Fibroblast of skin of back (primary cell): Measurements from ENCODE around the gene EEF2. TPM values are rescaled to one million over a fixed set of nuclear protein-coding genes. Genes with fewer than 3 reads are reported as not detected.
A peak's percentile ranks its signal among the peaks of the same experiment; 100 is the strongest.

Experiments used
- DNase-seq: peaks from one replicate; pipeline ENCODE4 v3.0.0-alpha.2; 2013
- polyA plus RNA-seq, 2 experiments: library from polyadenylated mRNA; unstranded; fragments of 120-200 nt; gene quantifications; one replicate each; pipeline ENCODE4 v1.2.1, GENCODE V29; 2013; ENCODE audit not compliant: insufficient read length in 2 of 2

Gene EEF2
- 1,816 TPM for polyA plus RNA-seq (2013, experiment 1 of 2; ENCODE audit: insufficient read length)
- polyA plus RNA-seq (2013, experiment 2 of 2; ENCODE audit: insufficient read length), result 2,564 TPM

DNA sequence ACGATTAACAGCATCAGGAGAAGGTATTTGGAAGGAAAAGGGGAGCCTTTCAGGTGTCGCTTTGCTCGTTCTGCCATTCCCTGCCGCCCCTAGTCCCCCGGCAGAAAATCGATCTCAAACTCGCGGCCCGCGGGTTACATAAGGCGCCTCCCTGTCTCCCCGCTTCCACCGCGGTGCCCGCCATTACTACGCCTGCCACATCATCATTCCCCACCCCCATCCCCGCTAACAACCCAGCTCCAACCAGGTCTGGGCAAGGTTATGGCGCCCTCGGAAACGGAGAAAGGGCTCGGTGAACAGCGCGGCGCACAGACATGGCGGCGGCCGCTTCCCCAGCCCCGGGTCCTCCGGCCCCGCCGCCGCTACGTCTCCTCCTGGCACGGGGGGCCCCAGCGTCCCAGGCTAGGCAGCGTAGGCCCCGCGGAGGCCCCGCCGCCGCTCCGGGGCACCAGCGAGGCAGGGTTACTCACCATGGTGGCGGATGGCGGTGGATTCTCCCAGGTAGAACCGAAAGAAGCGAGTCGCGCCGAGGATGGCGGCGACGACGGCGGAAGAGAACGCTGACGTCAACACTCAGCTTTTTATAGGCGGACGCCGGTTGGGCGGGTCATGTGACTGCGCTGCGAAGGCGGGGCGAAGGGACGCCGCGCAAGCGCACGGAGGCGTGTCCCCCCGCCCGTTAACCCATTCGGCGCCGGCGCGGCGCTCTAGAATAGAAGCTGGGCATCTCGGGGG lies at the start of gene EEF2:
EEF2 (minus strand) TSS at position 556 of the 735 bp plus-strand sequence; CDS start at position 473, 83 bp downstream.
- peak; percentile 84 for DNase-seq

DNA sequence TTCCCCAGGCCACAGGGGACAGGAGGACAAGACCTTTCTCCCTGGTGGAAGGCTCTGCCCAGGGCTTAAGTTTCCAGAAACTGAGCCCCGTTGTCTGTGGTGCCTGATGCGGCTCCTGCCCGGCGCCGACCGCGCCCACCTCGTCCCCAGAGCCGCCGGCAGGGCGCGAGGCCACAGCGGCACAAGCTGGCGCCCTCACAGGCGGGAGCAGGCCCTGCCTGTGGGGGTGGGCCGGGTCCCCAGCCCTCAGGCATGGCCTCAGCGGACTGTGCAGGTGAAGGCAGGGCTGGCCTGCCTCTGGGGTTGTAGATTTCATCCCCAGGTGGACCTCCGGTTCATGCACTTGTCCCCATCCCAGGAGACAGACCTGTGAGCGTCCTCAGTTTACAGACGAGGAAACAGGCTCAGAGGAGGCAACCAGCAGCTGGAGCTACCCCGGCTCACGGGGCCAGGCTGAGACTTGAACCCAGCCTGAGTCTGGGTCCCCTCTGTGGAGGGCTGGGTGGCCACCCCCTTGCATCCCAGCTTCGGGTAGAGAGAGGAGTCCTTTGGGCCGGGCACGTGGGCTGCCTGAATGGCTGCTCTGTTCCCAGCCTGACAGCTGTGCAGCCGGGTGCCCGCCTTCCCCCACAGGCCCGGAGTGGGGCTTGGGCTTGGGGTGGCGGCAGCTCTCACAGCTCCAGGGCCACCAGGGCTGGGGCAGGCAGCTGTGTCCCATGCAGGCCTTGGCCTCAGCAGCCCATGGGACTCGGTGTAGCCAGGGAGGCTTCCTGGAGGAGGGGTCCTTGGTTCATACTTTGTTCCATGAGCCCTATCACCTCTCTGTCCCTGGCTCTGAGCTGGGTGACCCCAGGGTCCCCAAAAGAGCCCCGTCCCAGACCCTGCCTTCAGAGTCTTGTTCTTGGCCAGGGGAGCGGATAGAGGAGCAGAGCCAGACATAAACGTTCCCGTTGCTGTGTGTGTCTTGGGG lies 49.1 kb upstream of the EEF2 start:
- DNase-seq, result no peak

DNA sequence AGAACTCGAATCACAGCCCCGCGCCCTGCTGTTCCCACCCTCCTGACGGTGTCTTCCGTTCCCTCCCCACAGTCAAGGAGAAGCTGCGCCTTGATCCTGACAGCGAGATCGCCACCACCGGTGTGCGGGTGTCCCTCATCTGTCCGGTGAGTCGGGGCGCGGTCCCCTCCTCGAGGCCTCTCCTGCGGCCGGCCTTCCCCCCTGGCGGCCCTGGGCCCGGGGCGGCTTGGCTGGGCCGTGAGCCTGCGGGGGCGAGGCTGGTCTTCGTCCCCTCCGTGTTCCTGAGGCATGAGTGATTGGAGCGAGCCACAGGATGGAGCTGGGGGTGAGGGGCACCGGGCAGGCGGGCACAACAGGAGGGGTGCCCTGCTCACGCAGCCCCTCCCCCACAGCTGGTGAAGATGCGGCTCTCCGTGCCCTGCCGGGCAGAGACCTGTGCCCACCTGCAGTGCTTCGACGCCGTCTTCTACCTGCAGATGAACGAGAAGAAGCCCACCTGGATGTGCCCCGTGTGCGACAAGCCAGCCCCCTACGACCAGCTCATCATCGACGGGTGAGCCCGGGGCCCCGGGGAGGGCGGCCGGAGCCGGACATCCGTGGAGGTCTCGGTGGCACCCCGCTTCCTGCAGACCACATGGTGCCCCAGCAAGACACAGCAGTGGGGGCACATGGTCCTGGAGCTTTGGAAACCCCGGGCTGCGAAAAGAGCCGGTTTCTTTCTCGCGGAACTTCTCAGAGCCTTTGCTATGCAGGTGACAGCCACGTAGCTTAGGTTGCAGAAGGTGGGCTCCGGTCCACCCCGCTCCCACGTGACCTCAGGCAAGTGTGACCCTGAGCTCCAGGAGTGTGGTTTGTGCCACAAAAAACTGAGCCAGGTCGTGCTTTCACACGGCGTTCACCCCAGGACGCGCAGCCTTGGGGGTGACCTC lies 48.0 kb upstream of the EEF2 start:
- no peak for DNase-seq

DNA sequence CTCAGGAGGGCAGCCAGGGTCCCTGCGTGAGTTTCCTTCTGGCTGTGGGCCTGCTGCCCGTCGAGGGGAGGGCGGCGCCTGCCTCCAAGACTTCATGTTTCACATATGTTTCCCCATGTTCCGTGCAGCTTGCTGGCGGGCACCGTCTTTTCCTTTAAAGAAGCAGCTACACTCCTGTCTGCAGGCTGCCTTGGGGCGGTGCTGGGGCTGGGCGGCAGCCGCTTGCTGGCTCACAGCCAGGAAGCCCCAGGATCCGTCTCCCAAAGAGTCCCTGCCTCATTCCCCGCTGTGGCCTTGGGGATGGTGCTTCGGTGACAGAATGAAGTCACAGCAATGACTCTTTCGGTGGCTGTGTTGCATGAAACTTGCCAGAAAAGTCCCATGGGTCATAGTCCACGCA lies 47.2 kb upstream of the EEF2 start:
- DNase-seq, result peak; percentile 20

DNA sequence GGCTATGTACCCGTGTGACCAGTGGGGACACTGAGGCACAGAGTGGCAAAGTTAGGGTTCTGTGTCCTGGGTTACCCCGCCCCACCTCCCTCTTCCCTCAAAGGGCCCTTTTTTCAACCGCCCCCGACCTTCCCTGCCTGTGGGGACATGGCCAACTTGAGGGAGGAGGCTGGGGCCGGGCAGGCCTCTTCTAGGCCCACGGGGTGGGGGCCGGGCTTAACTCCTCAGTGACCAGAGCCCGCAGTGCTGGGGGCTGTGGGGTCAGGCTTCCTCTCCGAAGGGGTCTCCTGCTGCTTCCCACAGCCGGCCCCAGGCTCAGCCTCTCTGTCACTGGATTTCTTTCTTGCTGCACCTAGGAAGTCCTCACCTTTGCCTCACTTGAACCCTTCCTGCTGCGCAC lies 46.2 kb upstream of the EEF2 start:
- DNase-seq, result no peak

DNA sequence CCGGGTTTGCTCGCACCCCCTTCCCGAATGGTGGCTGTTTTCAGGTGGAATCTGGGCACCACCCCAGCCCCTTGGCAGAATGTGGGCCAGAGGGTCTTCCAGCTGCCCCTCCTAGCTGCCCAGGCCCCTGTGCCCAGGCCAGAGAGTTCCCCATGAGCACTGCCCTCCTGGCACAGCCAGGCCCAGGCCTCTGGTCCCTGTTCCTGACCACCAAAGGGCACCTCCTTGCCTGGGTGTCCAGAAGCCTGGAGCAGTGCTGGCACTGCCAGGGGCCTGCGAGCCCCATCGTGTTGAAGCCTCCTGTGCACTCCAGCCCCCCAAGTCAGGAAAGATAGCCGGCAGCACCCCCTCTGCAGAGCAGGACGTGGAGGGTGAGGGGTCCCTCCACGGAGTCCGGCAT lies 45.7 kb upstream of the EEF2 start:
- no peak for DNase-seq

DNA sequence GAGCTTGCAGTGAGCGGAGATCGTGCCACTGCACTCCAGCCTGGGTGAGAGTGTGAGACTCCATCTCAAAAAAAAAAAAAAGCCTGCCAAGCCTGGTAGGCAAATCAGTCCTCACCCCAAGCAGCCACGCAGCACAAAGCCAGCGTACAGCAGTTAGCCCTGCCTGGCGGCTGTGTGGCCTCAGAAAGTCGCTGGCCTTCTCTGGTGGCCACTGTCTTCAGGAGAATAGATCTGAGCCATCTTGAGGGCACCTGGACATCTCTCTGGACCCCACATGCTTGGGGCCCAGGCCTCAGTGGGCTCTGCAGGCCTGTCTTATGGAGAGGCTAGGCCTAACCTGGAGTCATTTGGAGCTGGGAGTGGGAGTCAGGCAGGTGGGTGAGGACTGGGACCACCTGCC lies 45.3 kb upstream of the EEF2 start:
- DNase-seq, result no peak

DNA sequence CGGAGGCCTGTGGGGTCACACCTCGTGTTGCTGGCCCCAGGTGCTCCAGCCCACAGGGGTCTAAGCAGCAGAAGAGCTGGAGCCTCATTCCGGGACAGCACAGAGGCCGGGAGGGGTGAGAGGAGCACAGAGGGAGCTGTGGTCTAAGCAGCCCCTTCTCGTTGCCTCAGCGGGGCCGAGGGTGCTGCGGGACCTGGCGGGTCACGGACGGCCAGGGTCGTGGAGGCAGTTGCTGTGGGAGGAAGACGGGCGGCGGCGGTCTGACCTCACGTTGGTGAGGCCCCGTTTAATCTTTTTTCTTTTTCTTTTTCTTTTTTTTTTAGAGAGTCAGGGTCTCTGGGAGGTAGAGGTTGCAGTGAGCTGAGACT lies 44.0 kb upstream of the EEF2 start:
- no peak for DNase-seq

DNA sequence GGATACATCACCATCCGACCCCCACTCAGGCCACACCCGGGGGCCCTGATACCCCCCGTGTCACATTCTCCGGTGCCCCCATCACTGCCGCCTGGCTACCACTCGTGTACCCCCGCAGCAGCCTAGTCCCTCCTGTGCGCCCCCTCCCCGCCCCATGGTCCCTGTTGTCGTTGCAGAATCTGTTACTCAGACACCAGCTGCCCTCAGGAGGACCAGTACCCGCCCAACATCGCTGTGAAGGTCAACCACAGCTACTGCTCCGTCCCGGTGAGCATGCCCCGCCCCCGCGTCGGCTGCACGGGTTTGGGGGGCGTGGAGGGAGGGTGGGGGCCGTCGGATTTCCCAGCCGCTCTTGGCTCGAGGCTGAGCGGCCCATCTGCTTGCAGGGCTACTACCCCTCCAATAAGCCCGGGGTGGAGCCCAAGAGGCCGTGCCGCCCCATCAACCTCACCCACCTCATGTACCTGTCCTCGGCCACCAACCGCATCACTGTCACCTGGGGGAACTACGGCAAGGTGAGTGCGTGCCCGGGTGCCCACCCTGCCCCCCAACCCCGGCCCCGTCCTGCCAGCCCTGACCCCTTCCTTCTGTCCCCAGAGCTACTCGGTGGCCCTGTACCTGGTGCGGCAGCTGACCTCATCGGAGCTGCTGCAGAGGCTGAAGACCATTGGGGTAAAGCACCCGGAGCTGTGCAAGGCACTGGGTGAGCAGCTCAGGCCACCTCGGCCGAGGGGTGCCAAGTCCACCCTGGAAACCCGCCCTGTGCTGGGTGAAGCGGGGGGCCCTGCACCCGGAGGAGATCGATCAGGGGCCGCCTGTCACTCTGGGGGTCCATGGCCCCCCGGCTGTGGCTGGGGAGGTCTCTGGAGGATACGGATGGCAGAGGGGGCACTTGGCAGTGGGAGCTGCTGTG lies 43.3 kb upstream of the EEF2 start:
- no peak for DNase-seq

DNA sequence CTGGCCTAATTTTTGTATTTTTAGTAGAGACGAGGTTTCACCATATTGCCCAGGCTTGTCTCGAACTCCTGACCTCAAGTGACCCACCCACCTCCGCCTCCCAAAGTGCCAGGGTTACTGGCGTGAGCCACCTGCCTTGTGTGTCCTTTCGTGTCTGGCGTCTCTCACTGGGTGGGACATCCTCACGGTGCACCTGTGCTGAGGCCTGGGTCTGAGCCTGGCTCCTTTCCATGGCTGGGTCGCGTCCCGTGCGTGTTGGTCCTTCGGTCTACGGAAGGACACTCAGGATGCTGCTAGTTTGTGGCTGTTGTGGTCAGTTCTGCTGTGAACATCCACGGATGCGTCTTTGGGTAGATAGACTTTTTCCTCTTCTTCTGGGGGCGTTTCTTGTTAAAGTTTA lies 41.9 kb upstream of the EEF2 start:
- no peak for DNase-seq

DNA sequence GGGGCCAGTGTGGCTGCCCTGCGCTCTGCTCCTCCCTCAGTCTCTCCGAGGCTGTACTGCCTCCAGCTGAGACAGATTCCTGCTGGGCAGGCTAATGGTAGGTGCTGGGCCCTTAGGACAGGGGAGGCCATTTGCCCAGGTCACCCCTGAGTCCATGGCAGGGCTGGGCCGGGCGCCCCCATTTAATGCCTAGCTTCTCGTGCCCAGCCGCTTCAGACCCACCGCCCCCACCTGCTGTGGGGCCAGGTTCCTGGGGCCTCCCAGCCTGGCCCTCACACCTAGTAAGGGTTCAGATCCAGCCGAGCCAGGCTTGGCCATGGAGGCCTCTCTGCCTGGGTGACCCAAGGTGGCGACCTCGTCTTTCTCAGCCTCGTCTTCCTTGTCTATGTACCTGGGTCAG lies 40.1 kb upstream of the EEF2 start:
- no peak for DNase-seq

DNA sequence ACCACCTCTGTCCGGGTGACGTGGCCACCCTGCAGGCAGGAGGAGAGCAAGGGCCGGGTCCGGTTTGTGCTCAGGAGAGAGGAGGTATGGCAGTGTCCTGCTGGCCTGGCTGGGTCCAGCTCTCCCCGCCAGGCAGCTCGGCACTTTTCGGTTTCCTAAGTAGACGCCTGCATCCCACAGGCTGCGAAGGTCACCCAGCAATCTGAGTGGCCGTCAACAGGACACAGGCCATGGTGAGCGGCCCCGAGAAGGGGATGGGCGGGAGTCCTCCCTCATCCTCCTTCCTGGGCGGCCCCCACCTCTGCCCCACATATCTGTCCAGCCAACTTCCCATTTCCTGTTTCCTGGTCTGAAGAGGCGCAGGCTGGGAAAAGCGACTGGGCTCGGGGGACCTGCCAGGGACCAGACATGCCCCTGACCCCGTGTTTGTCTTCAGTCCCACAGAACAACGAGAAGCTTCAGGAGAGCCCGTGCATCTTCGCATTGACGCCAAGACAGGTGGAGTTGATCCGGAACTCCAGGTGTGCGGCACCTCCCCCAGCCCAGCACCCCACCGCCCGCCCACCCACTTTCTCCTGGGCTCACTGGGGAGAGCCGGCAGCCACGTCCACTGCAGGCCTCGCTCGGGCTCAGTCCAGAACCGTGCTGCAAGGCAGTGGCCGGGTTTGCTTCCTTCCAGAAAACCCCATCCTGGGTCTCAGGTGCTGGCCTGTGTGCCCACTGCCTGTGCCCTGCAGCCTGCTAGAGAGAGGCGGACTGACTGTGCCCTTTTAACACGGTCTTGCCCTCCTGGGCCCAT lies 38.5 kb upstream of the EEF2 start:
- no peak for DNase-seq

DNA sequence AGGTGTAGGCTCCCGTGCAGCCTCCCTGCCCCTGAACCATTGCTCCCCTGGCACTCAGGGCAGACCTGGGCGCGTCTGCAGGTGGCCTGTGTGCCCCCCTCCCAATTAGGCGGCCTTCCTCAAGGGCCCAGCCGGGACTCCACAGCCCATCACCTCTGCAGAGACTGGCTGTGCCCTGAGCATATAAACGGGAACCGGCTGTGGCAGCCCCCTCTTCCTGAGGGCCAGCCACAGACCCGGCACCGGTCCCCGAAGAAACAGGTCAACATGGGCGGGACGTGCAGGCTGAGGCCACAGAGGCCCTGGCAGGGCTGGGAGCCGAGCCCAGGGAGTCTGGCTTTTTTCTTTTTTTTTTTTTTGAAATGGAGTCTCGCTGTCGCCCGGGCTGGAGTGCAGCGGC lies 34.3 kb upstream of the EEF2 start:
- DNase-seq, result no peak

DNA sequence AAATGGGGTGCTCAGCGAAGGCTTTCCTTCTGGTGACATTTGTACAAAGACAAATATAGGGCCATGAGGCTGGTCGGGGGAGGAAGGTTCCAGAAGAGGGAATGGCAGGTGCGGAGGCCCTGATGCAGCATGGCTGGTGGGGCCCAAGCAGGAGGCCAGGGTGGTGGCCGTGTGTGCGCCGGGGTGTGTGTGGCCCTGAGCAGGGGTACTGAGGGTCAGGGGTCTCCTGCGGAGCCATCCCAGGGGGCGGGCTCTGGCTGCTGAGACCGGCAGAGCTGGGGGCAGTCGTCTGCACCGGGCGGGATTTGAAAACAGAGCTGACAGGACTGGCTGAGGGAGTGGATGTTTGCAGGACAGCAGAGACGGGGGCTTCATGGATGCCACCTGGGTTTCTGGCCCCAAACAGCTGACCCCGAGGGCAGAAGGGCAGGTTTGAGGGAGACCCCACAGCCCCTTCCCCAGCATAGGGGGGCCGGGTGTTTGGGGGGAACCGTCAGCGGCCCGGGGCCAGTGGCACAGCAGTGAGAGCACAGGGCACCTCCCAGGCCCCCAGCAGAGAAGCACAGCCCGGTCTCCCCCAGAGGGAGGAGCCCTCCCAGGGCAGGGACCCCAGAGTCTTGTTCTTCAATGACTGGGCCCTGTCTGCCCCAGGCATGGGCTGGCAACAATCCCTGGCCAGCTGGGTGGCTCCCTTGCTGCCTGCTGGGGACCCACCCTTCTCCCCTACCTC lies 33.7 kb upstream of the EEF2 start:
- no peak for DNase-seq

DNA sequence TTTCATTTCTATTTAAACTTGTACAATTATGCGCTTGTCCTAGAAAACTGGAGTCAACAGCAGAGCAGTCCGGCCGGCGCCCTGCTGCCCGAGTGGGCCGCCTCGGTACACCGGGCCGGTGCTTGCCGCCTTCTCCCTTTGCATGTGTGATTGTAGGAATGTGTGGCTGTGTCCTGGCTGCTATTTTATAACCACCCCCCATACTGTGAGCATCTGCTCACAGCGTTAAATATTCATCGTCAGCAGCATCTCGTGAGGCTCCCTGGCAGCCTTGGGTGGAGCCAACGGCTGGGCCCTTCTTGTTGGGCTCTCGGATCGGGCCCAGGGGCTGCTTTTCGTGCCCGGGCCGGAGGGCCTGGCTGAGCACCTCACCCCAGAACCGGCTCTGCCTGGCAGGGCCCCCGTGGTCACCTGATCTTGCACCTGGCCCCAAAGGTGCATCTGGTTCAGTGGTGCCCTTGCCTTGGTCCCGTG lies 32.9 kb upstream of the EEF2 start:
- DNase-seq, result no peak

DNA sequence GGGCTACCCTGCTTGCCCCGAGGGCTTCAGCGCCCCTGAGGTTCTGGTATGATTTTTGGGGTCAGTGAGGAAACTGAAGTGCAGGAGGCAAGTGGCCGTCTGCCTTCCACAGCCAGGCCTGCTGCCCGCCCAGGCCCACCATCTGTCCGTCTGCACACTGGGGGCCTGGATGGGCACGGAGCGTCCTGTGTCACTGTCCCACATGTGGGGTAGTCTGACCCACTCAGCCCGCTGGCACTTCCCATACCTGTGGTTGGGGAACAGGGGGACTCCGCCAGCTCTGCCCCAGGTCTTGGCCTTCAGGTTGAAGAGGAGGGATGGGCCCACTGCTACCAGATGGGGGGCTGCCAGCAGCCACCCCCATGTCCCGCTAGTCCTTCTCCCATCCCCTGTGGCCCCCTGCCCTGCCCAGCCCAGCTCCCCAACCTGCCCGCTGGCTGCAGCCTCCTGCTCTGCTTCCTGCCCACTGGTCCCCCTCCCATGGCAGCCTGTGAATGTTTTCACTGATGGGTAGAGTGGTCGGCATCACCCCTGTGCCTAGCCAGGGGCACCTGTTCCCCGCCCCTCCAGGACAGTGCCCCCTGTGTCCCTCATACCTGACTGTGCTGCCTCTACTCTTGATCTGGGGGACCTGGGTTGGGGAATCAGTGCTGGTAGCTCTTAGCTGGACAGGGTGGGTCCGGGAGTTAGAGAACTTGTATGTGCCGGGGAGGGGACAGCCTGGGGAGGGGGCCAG lies 31.8 kb upstream of the EEF2 start:
- DNase-seq, result no peak

DNA sequence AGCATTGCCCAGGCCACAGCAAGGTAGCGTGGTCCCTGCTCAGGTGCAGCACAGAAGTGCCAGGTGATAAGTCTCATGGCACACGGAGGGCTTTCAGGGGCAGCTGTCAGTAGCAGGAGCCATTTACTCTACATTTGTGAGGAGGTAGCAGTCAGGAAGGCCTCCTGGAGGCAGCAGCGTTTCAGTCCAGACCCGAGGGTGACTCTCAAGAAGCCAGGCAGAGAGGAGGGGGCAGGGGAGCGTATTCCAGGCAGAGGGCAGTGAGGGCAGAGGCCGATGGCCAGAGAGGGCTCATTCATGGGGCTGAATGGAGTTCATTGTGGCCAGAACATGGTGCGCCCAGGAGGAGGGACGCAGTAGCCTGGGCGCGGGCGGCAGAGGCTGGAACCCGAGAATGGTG lies 31.2 kb upstream of the EEF2 start:
- no peak for DNase-seq

DNA sequence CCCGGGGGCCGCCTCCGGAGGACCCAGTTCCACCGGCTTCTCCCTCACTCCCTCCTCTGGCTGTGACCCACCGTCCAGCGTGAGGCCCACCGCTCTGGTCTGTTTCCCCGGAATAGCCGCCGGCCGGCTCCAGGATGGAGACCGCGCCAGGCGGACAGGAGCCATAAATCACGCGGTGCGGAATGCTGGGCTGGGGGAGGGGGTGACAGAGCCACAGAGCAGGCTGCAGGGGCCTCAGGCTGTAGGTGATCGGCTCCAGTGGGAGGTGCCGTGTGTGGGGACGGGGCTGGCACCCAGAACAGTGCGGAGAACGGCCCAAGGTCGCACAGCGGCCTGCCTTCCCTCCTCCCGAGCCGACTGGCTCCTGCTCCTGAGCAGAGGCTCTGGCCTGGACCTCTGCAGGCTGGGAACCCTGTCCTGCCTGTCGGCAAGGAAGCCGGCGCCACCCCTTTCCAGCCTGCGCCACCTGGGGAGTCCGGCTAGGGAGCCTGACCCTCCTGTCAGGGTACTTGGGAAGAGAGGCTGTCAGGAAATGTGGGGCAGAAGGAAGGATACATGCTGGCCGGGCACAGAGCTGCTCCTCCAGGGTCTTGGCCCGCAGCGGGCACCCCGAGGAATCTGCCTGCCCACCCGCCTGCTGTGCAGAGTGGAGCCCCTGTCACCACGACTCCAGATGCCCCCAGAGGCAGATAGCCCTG lies 30.6 kb upstream of the EEF2 start:
- DNase-seq, result no peak
